GM23248 (cell line): Measurements from ENCODE around the gene PANX1. TPM values are rescaled to one million over a fixed set of nuclear protein-coding genes. Genes with fewer than 3 reads are reported as not detected.

Experiments
- DNase-seq: peaks from one replicate; pipeline ENCODE4 v3.0.0-alpha.2; 2015
- H2AFZ ChIP-seq: fragments of 200-600 bp; sonication (generic); 2 replicates; pipeline ENCODE4 v1.6.1; 2016; ENCODE audit warnings: antibody characterized with exemption
- H3F3A ChIP-seq: fragments of 200-600 bp; sonication (generic); 2 replicates; pipeline ENCODE4 v1.6.1; 2016; ENCODE audit warnings: mild to moderate bottlenecking, antibody characterized with exemption, mixed run types; ENCODE audit not compliant: insufficient read depth
- H3K27ac ChIP-seq: fragments of 200-600 bp; sonication (generic); 2 replicates; pipeline ENCODE4 v1.5.1; 2016; ENCODE audit warnings: mild to moderate bottlenecking
- H3K27me3 ChIP-seq: fragments of 200-600 bp; sonication (generic); replicated peaks from 2 replicates; pipeline ENCODE4 v1.6.1; 2016; ENCODE audit warnings: mild to moderate bottlenecking; ENCODE audit not compliant: insufficient read depth
- H3K36me3 ChIP-seq: fragments of 200-600 bp; sonication (generic); 2 replicates; pipeline ENCODE4 v1.6.1; 2016; ENCODE audit warnings: low read depth, mild to moderate bottlenecking
- H3K4me1 ChIP-seq: fragments of 200-600 bp; sonication (generic); 2 replicates; pipeline ENCODE4 v1.6.1; 2016; ENCODE audit warnings: mild to moderate bottlenecking; ENCODE audit not compliant: insufficient read depth
- H3K4me2 ChIP-seq: fragments of 200-600 bp; sonication (generic); one replicate; pipeline ENCODE4 v1.6.1; 2016; ENCODE audit warnings: mild to moderate bottlenecking; ENCODE audit not compliant: unreplicated experiment
- H3K4me3 ChIP-seq: fragments of 200-600 bp; sonication (generic); 2 replicates; pipeline ENCODE4 v1.5.1; 2016; ENCODE audit warnings: mild to moderate bottlenecking
- H3K79me2 ChIP-seq: fragments of 200-600 bp; sonication (generic); 2 replicates; pipeline ENCODE4 v1.6.1; 2016; ENCODE audit warnings: mild to moderate bottlenecking; ENCODE audit not compliant: insufficient read depth
- H3K9ac ChIP-seq: fragments of 200-600 bp; sonication (generic); 2 replicates; pipeline ENCODE4 v1.6.1; 2016; ENCODE audit warnings: mild to moderate bottlenecking
- H3K9me2 ChIP-seq: fragments of 200-600 bp; sonication (generic); 2 replicates; pipeline ENCODE4 v1.6.1; 2016; ENCODE audit warnings: mixed run types, mild to moderate bottlenecking, moderate library complexity; ENCODE audit not compliant: insufficient read depth
- H3K9me3 ChIP-seq: fragments of 200-600 bp; sonication (generic); one replicate; pipeline ENCODE4 v1.6.1; 2017; ENCODE audit warnings: low read depth
- H4K20me1 ChIP-seq: fragments of 200-600 bp; sonication (generic); 2 replicates; pipeline ENCODE4 v1.6.0; 2016; ENCODE audit not compliant: insufficient read depth
- EZH2 ChIP-seq: fragments of 200-600 bp; sonication (generic); IDR thresholded peaks from 2 replicates; pipeline ENCODE4 v1.6.1; 2018; ENCODE audit warnings: antibody characterized with exemption, mild to moderate bottlenecking; ENCODE audit not compliant: insufficient read depth, poor library complexity, severe bottlenecking
- EZH2phosphoT487 ChIP-seq: fragments of 200-600 bp; sonication (generic); IDR thresholded peaks from 2 replicates; pipeline ENCODE4 v1.6.1; 2018; ENCODE audit warnings: antibody characterized with exemption, moderate library complexity, mild to moderate bottlenecking, low read depth; ENCODE audit not compliant: insufficient read depth
- WGBS, 2 experiments: methylation state at CpG; one replicate each; pipeline ENCODE4 v1.1.6; 2015 to 2017; ENCODE audit warnings: low lambda C conversion rate in 2 of 2, low coverage in 1 of 2; ENCODE audit errors: missing lambda C conversion rate in 2 of 2; 5-methylcytosine and 5-hydroxymethylcytosine counted together
- in situ Hi-C: fragments of 300-500 bp; cut with MboI; formaldehyde crosslinking; loops from 2 replicates; pipeline ENCODE4 v1.15.0; 2020
- polyA plus RNA-seq: library from polyadenylated mRNA; unstranded; fragments of >200 nt; fragmentation: Nextera tagmentation; extraction: Ambion mirVana; gene quantifications from 2 replicates; pipeline ENCODE4 v1.2.1, GENCODE V29; 2016
- total RNA-seq: library from RNA; depleted of rRNA; stranded (reverse); fragments of >200 nt; shearing (Covaris generic); gene quantifications from 2 replicates; pipeline ENCODE4 v1.2.3, GENCODE V29; 2014

Gene PANX1
- total and polyA plus RNA-seq, 2 experiments from 2014 or later = 19.7 to 43.9 TPM

DNA sequence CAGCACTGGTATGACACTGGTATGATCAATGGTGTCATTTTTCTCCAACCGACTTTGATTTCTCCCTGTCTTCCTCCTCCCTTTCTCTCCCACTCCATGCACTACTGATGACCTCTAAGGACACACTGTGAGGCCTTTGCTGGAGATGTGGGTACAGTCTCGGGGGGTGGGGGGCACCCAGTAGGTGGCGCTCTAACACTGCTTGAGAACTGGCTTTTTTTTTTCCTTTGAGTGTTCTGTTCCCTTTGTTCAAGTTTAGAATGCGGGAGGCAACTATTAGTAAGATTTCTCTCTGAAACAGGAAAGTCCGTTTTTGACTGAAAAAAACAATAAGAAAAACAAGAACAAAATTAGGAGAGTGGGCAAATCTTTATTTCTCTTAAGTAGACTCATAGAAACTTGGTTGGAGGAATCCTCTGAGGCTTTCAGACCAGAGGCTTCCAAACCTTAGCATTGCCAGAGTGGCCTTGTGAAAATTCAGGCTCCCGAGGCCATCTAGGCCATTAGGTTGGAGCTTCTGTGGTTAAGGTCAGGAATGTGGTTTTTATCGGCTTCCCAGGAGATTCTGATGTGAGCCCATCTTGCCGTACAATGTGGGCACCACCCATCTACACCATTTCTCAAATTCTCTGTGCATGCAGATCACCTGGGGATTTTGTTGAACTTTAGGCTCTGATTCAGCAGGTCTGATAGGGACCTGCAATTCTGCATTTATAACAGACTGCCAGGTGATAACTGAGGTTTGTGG lies 43.2 kb downstream of the PANX1 start:
- Histone ChIP-seq H3K27ac (no peak overlapping the region), H3K9ac (no peak overlapping the region), H2AFZ (no peak overlapping the region), H3K36me3 (no peaks in the 10 kb centered on the region), H4K20me1 (peaks cover 14% of the 10 kb centered on the region; the same call in 1 of the 2 replicates), H3K4me1 (peaks cover 19% of the 10 kb centered on the region), H3F3A (peaks cover 22% of the 10 kb centered on the region), H3K9me2 (no peaks in the 10 kb centered on the region), H3K27me3 (no peaks in the 10 kb centered on the region), H3K79me2 (peaks cover 87% of the 10 kb centered on the region), H3K9me3 (no peaks in the 10 kb centered on the region), H3K4me2 (no peak overlapping the region), H3K4me3 (no peak overlapping the region)
- TF ChIP-seq EZH2phosphoT487 (no peak), EZH2 (no peak)
- DNase-seq = peak; percentile 68
- in situ Hi-C loops = loop anchor here (10.0 kb wide), 1 partner anchor 243 kb away; no protein-coding TSS in a partner anchor
- 44 to 46% methylated on average over 8 of the region's 8 CpGs for WGBS, 2 experiments

DNA sequence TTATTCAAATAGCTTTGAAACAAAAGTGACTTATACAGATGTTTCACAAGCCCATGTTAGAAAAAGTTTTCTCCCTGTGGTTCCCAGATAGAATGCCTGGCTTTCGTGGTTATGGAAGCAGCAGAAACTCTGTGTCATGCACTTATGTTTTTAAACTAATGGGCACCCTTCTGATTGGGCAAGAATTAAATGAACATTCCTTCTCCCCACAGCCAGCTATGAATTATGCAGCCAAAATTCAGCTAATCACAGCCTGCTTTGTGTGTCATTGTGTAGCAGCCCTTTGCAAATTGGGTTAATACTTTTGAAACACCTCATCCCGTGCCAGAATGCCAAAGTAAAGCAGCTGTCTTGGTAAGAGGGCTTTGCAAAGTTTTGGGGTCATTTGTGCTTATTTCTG lies 46.9 kb downstream of the PANX1 start:
- peak; percentile 96 for DNase-seq
- Histone ChIP-seq H3K27me3 (no peaks in the 10 kb centered on the region), H3K27ac (peak overlapping the region; percentile 68), H3K4me3 (peak overlapping the region; percentile 32; the same call in 1 of the 2 replicates), H3K9me3 (no peaks in the 10 kb centered on the region), H3K36me3 (no peaks in the 10 kb centered on the region; the same call in 1 of the 2 replicates), H3K9ac (peak overlapping the region; percentile 60), H2AFZ (no peak overlapping the region), H3K79me2 (peaks cover 73% of the 10 kb centered on the region), H3K9me2 (no peaks in the 10 kb centered on the region), H3F3A (peaks cover 22% of the 10 kb centered on the region), H4K20me1 (peaks cover 7% of the 10 kb centered on the region; the same call in 1 of the 2 replicates), H3K4me2 (peak overlapping the region; percentile 72), H3K4me1 (peaks cover 19% of the 10 kb centered on the region)
- in situ Hi-C loops = loop anchor here (5.0 to 10.0 kb wide), 2 partner anchors 239 to 327 kb away; no protein-coding TSS in a partner anchor
- 0 to 3% methylated on average over 2 of the region's 2 CpGs for WGBS, 2 experiments
- no peak for TF ChIP-seq EZH2
- 0 out of 2 replicates have a peak, but pooled peaks have one; percentile 50 for TF ChIP-seq EZH2phosphoT487

DNA sequence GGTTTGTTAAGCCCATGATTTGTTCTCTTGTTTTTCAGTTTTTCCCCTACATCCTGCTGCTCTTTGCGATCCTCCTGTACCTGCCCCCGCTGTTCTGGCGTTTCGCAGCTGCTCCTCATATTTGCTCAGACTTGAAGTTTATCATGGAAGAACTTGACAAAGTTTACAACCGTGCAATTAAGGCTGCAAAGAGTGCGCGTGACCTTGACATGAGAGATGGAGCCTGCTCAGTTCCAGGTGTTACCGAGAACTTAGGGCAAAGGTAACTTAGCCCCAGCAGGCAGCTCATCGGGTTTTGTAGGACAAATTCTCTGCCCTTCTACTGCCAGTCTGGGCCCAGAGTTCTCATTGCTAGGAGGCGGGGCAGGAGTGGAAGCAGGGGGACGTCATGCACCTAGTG lies 49.7 kb downstream of the PANX1 start:
- no peaks in the 10 kb centered on the region for H3K27me3 ChIP-seq
- WGBS, 2 experiments = 96 to 97% methylated on average over 11 of the region's 11 CpGs
- H3K9me2 ChIP-seq = no peaks in the 10 kb centered on the region
- in situ Hi-C loops = loop anchor here (5.0 to 10.0 kb wide), 2 partner anchors 236 to 324 kb away; no protein-coding TSS in a partner anchor
- peaks cover 54% of the 10 kb centered on the region for H3K79me2 ChIP-seq
- H3K4me3 ChIP-seq = no peak overlapping the region
- H2AFZ ChIP-seq = no peak overlapping the region
- no peak for DNase-seq
- H3K36me3 ChIP-seq = peaks cover 14% of the 10 kb centered on the region; the same call in 1 of the 2 replicates
- H4K20me1 ChIP-seq = peaks cover 7% of the 10 kb centered on the region; the same call in 1 of the 2 replicates
- H3K9ac ChIP-seq = no peak overlapping the region
- H3K9me3 ChIP-seq = no peaks in the 10 kb centered on the region
- no peak overlapping the region for H3K4me2 ChIP-seq
- H3K4me1 ChIP-seq = peaks cover 19% of the 10 kb centered on the region
- no peak for TF ChIP-seq EZH2phosphoT487
- TF ChIP-seq EZH2 = no peak
- peaks cover 22% of the 10 kb centered on the region for H3F3A ChIP-seq
- no peak overlapping the region for H3K27ac ChIP-seq

DNA sequence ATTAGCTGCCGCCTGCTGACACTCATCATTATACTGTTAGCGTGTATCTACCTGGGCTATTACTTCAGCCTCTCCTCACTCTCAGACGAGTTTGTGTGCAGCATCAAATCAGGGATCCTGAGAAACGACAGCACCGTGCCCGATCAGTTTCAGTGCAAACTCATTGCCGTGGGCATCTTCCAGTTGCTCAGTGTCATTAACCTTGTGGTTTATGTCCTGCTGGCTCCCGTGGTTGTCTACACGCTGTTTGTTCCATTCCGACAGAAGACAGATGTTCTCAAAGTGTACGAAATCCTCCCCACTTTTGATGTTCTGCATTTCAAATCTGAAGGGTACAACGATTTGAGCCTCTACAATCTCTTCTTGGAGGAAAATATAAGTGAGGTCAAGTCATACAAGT lies 51.1 kb downstream of the PANX1 start:
- H3K36me3 ChIP-seq = peaks cover 14% of the 10 kb centered on the region; the same call in 1 of the 2 replicates
- 91 to 92% methylated on average over 12 of the region's 12 CpGs for WGBS, 2 experiments
- peaks cover 40% of the 10 kb centered on the region for H3K79me2 ChIP-seq
- H3K9me2 ChIP-seq = no peaks in the 10 kb centered on the region
- no peak overlapping the region for H3K9ac ChIP-seq
- H3K4me2 ChIP-seq = no peak overlapping the region
- no peak for TF ChIP-seq EZH2
- TF ChIP-seq EZH2phosphoT487 = no peak
- H2AFZ ChIP-seq = no peak overlapping the region
- H3K27ac ChIP-seq = no peak overlapping the region
- H3K27me3 ChIP-seq = no peaks in the 10 kb centered on the region
- peaks cover 24% of the 10 kb centered on the region for H3K4me1 ChIP-seq
- DNase-seq = no peak
- in situ Hi-C loops = loop anchor here (5.0 to 10.0 kb wide), 2 partner anchors 235 to 323 kb away; no protein-coding TSS in a partner anchor
- H3K9me3 ChIP-seq = no peaks in the 10 kb centered on the region
- H3F3A ChIP-seq = peaks cover 28% of the 10 kb centered on the region
- H4K20me1 ChIP-seq = peaks cover 5% of the 10 kb centered on the region; the same call in 1 of the 2 replicates
- H3K4me3 ChIP-seq = no peak overlapping the region
